ENCODE measurements around the gene SH3RF3.

The SH3RF3 gene

GRCh38 chr2:109340381-109340780 lies 211.4 kb downstream of the SH3RF3 start:
- no peak for DNase-seq (ENCODE audit: low spot score)

- DNase-seq (ENCODE audit: low spot score) = no peak
These were observed 212.6 kb downstream of the SH3RF3 start for GRCh38 chr2:109341355-109342255.

- no peak for DNase-seq (ENCODE audit: low spot score)
These were observed 213.3 kb downstream of the SH3RF3 start for GRCh38 chr2:109342256-109342850.

GRCh38 chr2:109342930-109343329 lies 213.9 kb downstream of the SH3RF3 start:
- DNase-seq (ENCODE audit: low spot score) = no peak

GRCh38 chr2:109343460-109343859 lies 214.5 kb downstream of the SH3RF3 start:
- no peak for DNase-seq (ENCODE audit: low spot score)

- DNase-seq (ENCODE audit: low spot score) = no peak
These were observed 215.3 kb downstream of the SH3RF3 start for GRCh38 chr2:109344270-109344805.

- DNase-seq (ENCODE audit: low spot score) = no peak
These were observed 216.1 kb downstream of the SH3RF3 start for GRCh38 chr2:109345091-109345490.

- no peak for DNase-seq (ENCODE audit: low spot score)
These were observed 216.9 kb downstream of the SH3RF3 start for GRCh38 chr2:109345653-109346480.

- DNase-seq (ENCODE audit: low spot score) = no peak
These were observed 217.7 kb downstream of the SH3RF3 start for GRCh38 chr2:109346601-109347228.

- no peak for DNase-seq (ENCODE audit: low spot score)
These were observed 218.6 kb downstream of the SH3RF3 start for GRCh38 chr2:109347626-109348025.

GRCh38 chr2:109348190-109348589 lies 219.2 kb downstream of the SH3RF3 start:
- no peak for DNase-seq (ENCODE audit: low spot score)

- DNase-seq (ENCODE audit: low spot score) = no peak
These were observed 219.9 kb downstream of the SH3RF3 start for GRCh38 chr2:109348671-109349502.

- DNase-seq (ENCODE audit: low spot score) = no peak
These were observed 220.8 kb downstream of the SH3RF3 start for GRCh38 chr2:109349503-109350465.

- no peak for DNase-seq (ENCODE audit: low spot score)
These were observed 221.5 kb downstream of the SH3RF3 start for GRCh38 chr2:109350526-109350925.

- peak; percentile 91 for DNase-seq (ENCODE audit: low spot score)
These were observed 222.3 kb downstream of the SH3RF3 start for GRCh38 chr2:109351164-109351756.

GRCh38 chr2:109352056-109352897 lies 223.3 kb downstream of the SH3RF3 start:
- DNase-seq (ENCODE audit: low spot score) = no peak

- DNase-seq (ENCODE audit: low spot score) = no peak
These were observed 224.1 kb downstream of the SH3RF3 start for GRCh38 chr2:109352898-109353689.

All from AG08395 (cell line).